ENCODE measurements around the gene VPS13A. TPM values are rescaled to one million over a fixed set of nuclear protein-coding genes. Genes with fewer than 3 reads are reported as not detected.

VPS13A gene
- total and polyA plus RNA-seq, 2 of the 13 experiments (the other 11 are each of a cell fraction or from before 2014, with no cell fraction given) = 20.4 to 20.7 TPM

GRCh38 chr9:77177143-77177893 lies at the start of gene VPS13A (continued):
- peak; percentile 67 for TF ChIP-seq ZNF407 (CRISPR knock-in tag; IDR thresholded peaks at IDR 0.05; ENCODE audit: not compliant biosample characterization)
- TF ChIP-seq KAT2B (IDR thresholded peaks at IDR 0.05; ENCODE audit: borderline replicate concordance, low read depth, low read length) = no peak
- TF ChIP-seq MTF1 (CRISPR knock-in tag; IDR thresholded peaks at IDR 0.05) = no peak
- TF ChIP-seq TEAD3 (CRISPR knock-in tag; optimal IDR thresholded peaks at IDR 0.05; ENCODE audit: borderline replicate concordance) = peak; percentile 6
- peak; percentile 42; the same call in 1 of the 2 replicates for TF ChIP-seq DRAP1 (CRISPR knock-in tag; IDR thresholded peaks at IDR 0.05)
- TF ChIP-seq RBFOX2 (IDR thresholded peaks at IDR 0.05; ENCODE audit: low read depth, low read length) = peak; percentile 87
- no peak for TF ChIP-seq NONO (IDR thresholded peaks at IDR 0.05)
- no peak for TF ChIP-seq NONO (CRISPR knock-in tag; conservative IDR thresholded peaks at IDR 0.05)
- no peak for TF ChIP-seq HMG20B (CRISPR knock-in tag; conservative IDR thresholded peaks at IDR 0.05)
- peak; percentile 55; the same call in 1 of the 2 replicates for TF ChIP-seq SAFB2 (CRISPR knock-in tag; IDR thresholded peaks at IDR 0.05; ENCODE audit: borderline replicate concordance, low read depth)
- peak; percentile 36; the same call in 1 of the 2 replicates for TF ChIP-seq PAXIP1 (CRISPR knock-in tag; conservative IDR thresholded peaks at IDR 0.05)
- TF ChIP-seq CHCHD3 (CRISPR knock-in tag; IDR thresholded peaks at IDR 0.05) = no peak
- no peak for TF ChIP-seq ZFP1 (CRISPR knock-in tag; IDR thresholded peaks at IDR 0.05)
- no peak for TF ChIP-seq PAWR (CRISPR knock-in tag; IDR thresholded peaks at IDR 0.05; ENCODE audit: borderline replicate concordance)
- no peak for TF ChIP-seq ZNF619 (CRISPR knock-in tag; IDR thresholded peaks at IDR 0.05)
- no peak for TF ChIP-seq MEF2D (CRISPR knock-in tag; IDR thresholded peaks at IDR 0.05)
- TF ChIP-seq ASH2L (IDR thresholded peaks at IDR 0.05; ENCODE audit: insufficient read length, low read depth, low read length) = peak; percentile 77

Data from HepG2 (cell line).